SK-N-MC (cell line): ENCODE results near the gene ADAMTS15.

ENCODE experiments used
- EZH2 ChIP-seq: fragments of 200-600 bp; sonication (generic); IDR thresholded peaks from one replicate; pipeline ENCODE4 v1.6.1; 2017; ENCODE audit warnings: antibody characterized with exemption
- FOXP2 ChIP-seq: optimal IDR thresholded peaks from 2 replicates; pipeline ENCODE3; 2011; ENCODE audit warnings: mild to moderate bottlenecking, moderate library complexity; ENCODE audit not compliant: insufficient read depth; ENCODE audit errors: extremely low read length, control extremely low read depth
- POLR2AphosphoS5 ChIP-seq: IDR thresholded peaks from 2 replicates; pipeline ENCODE4 v1.6.1; 2012; ENCODE audit warnings: mild to moderate bottlenecking, low read depth, low read length, borderline replicate concordance

DNA sequence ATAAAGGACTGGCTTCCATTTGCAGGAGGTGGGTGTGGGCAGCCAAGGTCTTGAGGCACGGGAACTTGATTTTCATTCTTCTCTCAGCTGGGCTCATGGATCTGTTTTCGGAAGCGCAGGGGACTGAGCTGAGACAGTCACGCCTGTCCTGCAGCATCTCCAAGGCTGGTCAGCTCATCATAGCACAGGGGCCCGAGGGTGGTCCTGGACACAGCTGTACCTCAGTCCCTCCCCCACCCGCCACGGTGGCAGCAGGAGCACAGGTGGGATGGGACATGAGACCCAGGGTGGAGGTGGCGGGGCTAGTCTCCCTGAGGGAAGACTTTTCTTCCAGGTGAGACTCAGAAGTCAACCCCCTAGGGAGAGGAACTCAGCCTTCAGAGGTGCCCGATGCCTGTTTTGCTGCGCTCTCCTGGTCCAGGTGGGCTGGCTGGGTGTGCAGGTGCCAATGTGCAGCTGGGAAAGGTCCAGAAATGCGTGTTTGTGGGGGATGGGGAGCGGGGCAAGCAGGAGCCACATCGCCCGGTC, 23.8 kb upstream of the ADAMTS15 start:
- no peak for TF ChIP-seq POLR2AphosphoS5
- no peak for TF ChIP-seq EZH2
- TF ChIP-seq FOXP2, result no peak
